Heart right ventricle (tissue), 16 donors: Measurements from ENCODE around the gene HTR3B. TPM values are rescaled to one million over a fixed set of nuclear protein-coding genes. Genes with fewer than 3 reads are reported as not detected.

Source experiments
- ATAC-seq, 8 donors: fragments of 200-7000 bp; cut with Tn5 transposase; one replicate each; pipeline ENCODE4 v1.9.1; 2020; ENCODE audit warnings: mild to moderate bottlenecking in 8 of 8, moderate library complexity in 8 of 8, moderate number of reproducible peaks in 1 of 8
- DNase-seq, 2 donors: peaks; one replicate each; pipeline ENCODE4 v3.0.0-alpha.2; 2020
- H3K27ac ChIP-seq, 10 donors: fragments of 200-600 bp; sonication (generic) in 2 of 10; one replicate each; pipeline versions ENCODE4 v1.5.0 to v1.8.0; 2020 to 2022; ENCODE audit warnings: mild to moderate bottlenecking in 3 of 10
- H3K27me3 ChIP-seq, 7 donors: fragments of 200-600 bp; one replicate each; pipeline ENCODE4 v1.8.0; 2021 to 2022; ENCODE audit warnings: mild to moderate bottlenecking in 2 of 7
- H3K36me3 ChIP-seq, 9 donors: fragments of 200-600 bp; sonication (generic) in 1 of 9; one replicate each; pipeline versions ENCODE4 v1.5.0 to v1.8.0; 2020 to 2022; ENCODE audit warnings: mild to moderate bottlenecking in 2 of 9
- H3K4me1 ChIP-seq, 9 donors: fragments of 200-600 bp; sonication (generic) in 1 of 9; one replicate each; pipeline versions ENCODE4 v1.5.0 to v1.8.0; 2020 to 2022; ENCODE audit warnings: mild to moderate bottlenecking in 4 of 9
- H3K4me3 ChIP-seq, 10 donors: fragments of 200-600 bp; sonication (generic) in 2 of 10; one replicate each; pipeline versions ENCODE4 v1.5.0 to v1.8.0; 2020 to 2022; ENCODE audit warnings: mild to moderate bottlenecking in 7 of 10, moderate library complexity in 2 of 10
- H3K9me3 ChIP-seq, 11 donors: fragments of 200-600 bp in 10 of 11; sonication (generic) in 2 of 11; one replicate each; pipeline versions ENCODE4 v1.5.0 to v1.8.0; 2013 to 2022; ENCODE audit warnings: mild to moderate bottlenecking in 2 of 11, control low read depth in 1 of 11, moderate library complexity in 1 of 11
- CTCF ChIP-seq, 9 donors: fragments of 200-600 bp; sonication (generic) in 2 of 9; IDR thresholded peaks; one replicate each; pipeline versions ENCODE4 v1.5.0 to v1.8.0; 2021 to 2022; ENCODE audit warnings: antibody characterized with exemption in 9 of 9, mild to moderate bottlenecking in 5 of 9, moderate library complexity in 1 of 9
- WGBS, 2 donors: extraction: QIAGEN DNeasy Blood & Tissue Kit; methylation state at CpG; one replicate each; pipeline ENCODE4 v1.1.7; 2013; ENCODE audit warnings: inconsistent platforms in 1 of 2; 5-methylcytosine and 5-hydroxymethylcytosine counted together
- intact Hi-C, 10 donors: fragments of 100-400 bp; cut with DNase I; formaldehyde crosslinking; loops; one replicate each; pipeline versions ENCODE4 v1.11.1 to v1.14.2; 2022
- polyA plus RNA-seq, 2 donors: library from polyadenylated mRNA; stranded (reverse); fragments of 200-250 nt; gene quantifications; one replicate each; pipeline ENCODE4 v1.2.3, GENCODE V29; 2013
- total RNA-seq, 10 donors: library from RNA; stranded (reverse); fragmentation: NEBNext Ultra II Directional in 3 of 10; extraction: Animal tissue kit (Norgen Biotek cat#: 25700) in 3 of 10; gene quantifications; one replicate each; pipeline versions ENCODE4 v1.2.1 to v1.2.4, GENCODE V29; 2021 to 2023
- donor health status: Arrhythmogenic right ventricular cardiomyopathy.
- donor health status: ischemic (EF 13 %, LVEDD 7.1; RV severe dilation, severe dysfunction).
- donor health status: healthy with polysubstance abuse.
- donor health status: DM: no; HTN: yes; CAD: no.
- donor health status: DM: no; HTN: no; CAD: no.
- donor health status: ischemic (EF 25% LVEDD 6.9; RV normal size, moderate dysfunction).
- donor health status: ischemic (EF 25% LVEDD 5.7; RV mildly dilated, moderate dysfunction).
- donor health status: healthy.
- donor health status: DM: yes; HTN: yes; CAD: no.
- donor health status: Ischemic cardiomyopathy.
- donor health status: ischemic (EF 35%, LVEDD 5.7; RV mildly dilated, moderate dysfunction).
- donor health status: nonischemic (EF 11% LVEDD 7.7; RV severe dilation, severe dysfunction).
- donor health status: DM: yes; HTN: yes; CAD: no.
- donor health status: PGD.
- donor health status: ischemic (EF 29% LVEDD 5.4; RV normal size, mild dysfunction).
- donor health status: nonischemic (EF 23%, LVEDD 6.1; RV moderate dilation, normal function).

Gene HTR3B
- total and polyA plus RNA-seq, 12 donors: not detected

- no peak overlapping the region for H3K4me3 ChIP-seq
- no peaks in the 10 kb centered on the region for H3K9me3 ChIP-seq
- H3K27me3 ChIP-seq: peaks cover 0 to 44% (median 23%) of the 10 kb centered on the region in 7 donors
- DNase-seq (no peak), ATAC-seq (no peak)
- 81 to 84% methylated on average over 4 of the region's 4 CpGs for WGBS, 2 donors
- TF ChIP-seq CTCF (IDR thresholded peaks at IDR 0.05): no peak
- H3K4me1 ChIP-seq: no peaks in the 10 kb centered on the region
- H3K36me3 ChIP-seq: no peaks in the 10 kb centered on the region
- intact Hi-C loops: loop anchor here in 1 of 10 donors (5.0 kb wide), 1 partner anchor 89 kb away; no protein-coding TSS in a partner anchor
- H3K27ac ChIP-seq: no peak overlapping the region
Measured at GRCh38 chr11:113985906-113986305, 81.3 kb downstream of the HTR3B start.

GRCh38 chr11:113986351-113987140 is 82.0 kb downstream of the HTR3B start:
- Histone ChIP-seq H3K27ac (no peak overlapping the region), H3K9me3 (no peaks in the 10 kb centered on the region), H3K36me3 (no peaks in the 10 kb centered on the region), H3K4me1 (no peaks in the 10 kb centered on the region), H3K4me3 (no peak overlapping the region), H3K27me3 (peaks cover 0 to 44% (median 28%) of the 10 kb centered on the region in 7 donors)
- DNase-seq: no peak
- 82% methylated on average over 18 of the region's 18 CpGs for WGBS, 2 donors
- ATAC-seq: no peak
- no peak for TF ChIP-seq CTCF (IDR thresholded peaks at IDR 0.05)
- intact Hi-C loops: loop anchor here in 1 of 10 donors (5.0 kb wide), 1 partner anchor 89 kb away; no protein-coding TSS in a partner anchor

GRCh38 chr11:113989381-113989780 is 84.8 kb downstream of the HTR3B start:
- no peaks in the 10 kb centered on the region for H3K4me1 ChIP-seq
- intact Hi-C loops: loop anchor here in 1 of 10 donors (5.0 kb wide), 1 partner anchor 92 kb away; no protein-coding TSS in a partner anchor
- 71 to 75% methylated on average over 15 of the region's 15 CpGs for WGBS, 2 donors
- no peak for TF ChIP-seq CTCF (IDR thresholded peaks at IDR 0.05)
- ATAC-seq (no peak), DNase-seq (no peak)
- peaks cover 0 to 47% (median 25%) of the 10 kb centered on the region in 7 donors for H3K27me3 ChIP-seq
- no peak overlapping the region for H3K27ac ChIP-seq
- H3K4me3 ChIP-seq: no peak overlapping the region
- no peaks in the 10 kb centered on the region for H3K36me3 ChIP-seq
- no peaks in the 10 kb centered on the region for H3K9me3 ChIP-seq

- no peak for TF ChIP-seq CTCF (IDR thresholded peaks at IDR 0.05)
- no peak for ATAC-seq
- H3K4me1 ChIP-seq: no peaks in the 10 kb centered on the region
- H3K9me3 ChIP-seq: no peaks in the 10 kb centered on the region
- H3K27ac ChIP-seq: no peak overlapping the region
- H3K4me3 ChIP-seq: no peak overlapping the region
- DNase-seq: no peak
- WGBS, 2 donors: 62 to 65% methylated on average over 2 of the region's 2 CpGs
- intact Hi-C loops: loop anchor here in 9 of 10 donors (5.0 to 10.0 kb wide), 5 partner anchors 93 to 775 kb away; no protein-coding TSS in a partner anchor
- no peaks in the 10 kb centered on the region for H3K36me3 ChIP-seq
- H3K27me3 ChIP-seq: peaks cover 0 to 50% (median 25%) of the 10 kb centered on the region in 7 donors
Measured at GRCh38 chr11:113989916-113990315, 85.3 kb downstream of the HTR3B start.
